ENCODE results near the gene FBN2. TPM values are rescaled to one million over a fixed set of nuclear protein-coding genes. Genes with fewer than 3 reads are reported as not detected.

Gene FBN2
- total RNA-seq, 1 donor from 2014 or later = 244 TPM

DNA sequence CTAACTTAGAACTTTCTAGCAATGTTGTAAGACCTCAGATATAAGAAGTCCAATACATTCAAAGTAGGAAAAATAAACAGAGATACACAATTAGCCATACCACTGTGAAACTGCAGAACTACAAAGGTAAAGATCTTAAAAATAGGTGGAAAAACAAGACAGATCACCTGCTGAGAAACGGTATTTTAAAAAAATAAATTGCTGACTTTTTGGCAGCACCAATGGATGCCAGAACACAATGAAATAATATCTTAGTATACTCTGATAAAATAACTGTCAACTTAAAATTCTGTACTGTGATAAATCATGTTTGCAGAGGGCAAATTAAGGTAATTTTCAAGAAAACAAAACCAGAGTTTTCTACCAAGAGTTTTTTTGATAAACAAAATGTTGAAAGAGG, 138.9 kb downstream of the FBN2 start:
- no peak overlapping the region for H3K4me3 Mint-ChIP-seq
- TF ChIP-seq, protein P1, sequence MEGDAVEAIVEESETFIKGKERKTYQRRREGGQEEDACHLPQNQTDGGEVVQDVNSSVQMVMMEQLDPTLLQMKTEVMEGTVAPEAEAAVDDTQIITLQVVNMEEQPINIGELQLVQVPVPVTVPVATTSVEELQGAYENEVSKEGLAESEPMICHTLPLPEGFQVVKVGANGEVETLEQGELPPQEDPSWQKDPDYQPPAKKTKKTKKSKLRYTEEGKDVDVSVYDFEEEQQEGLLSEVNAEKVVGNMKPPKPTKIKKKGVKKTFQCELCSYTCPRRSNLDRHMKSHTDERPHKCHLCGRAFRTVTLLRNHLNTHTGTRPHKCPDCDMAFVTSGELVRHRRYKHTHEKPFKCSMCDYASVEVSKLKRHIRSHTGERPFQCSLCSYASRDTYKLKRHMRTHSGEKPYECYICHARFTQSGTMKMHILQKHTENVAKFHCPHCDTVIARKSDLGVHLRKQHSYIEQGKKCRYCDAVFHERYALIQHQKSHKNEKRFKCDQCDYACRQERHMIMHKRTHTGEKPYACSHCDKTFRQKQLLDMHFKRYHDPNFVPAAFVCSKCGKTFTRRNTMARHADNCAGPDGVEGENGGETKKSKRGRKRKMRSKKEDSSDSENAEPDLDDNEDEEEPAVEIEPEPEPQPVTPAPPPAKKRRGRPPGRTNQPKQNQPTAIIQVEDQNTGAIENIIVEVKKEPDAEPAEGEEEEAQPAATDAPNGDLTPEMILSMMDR (IDR thresholded peaks at IDR 0.05; ENCODE audit: unreplicated experiment) = no peak
- peaks cover 33% of the 10 kb centered on the region for H3K4me1 Mint-ChIP-seq
- H3K27ac Mint-ChIP-seq = no peak overlapping the region
- DNase-seq (ENCODE audit: low spot score in 2 of 2, unreplicated experiment in 2 of 2) = no peak
- H3K36me3 Mint-ChIP-seq = peaks cover 27% of the 10 kb centered on the region
- H3K9me3 Mint-ChIP-seq = peaks cover 3% of the 10 kb centered on the region
- H3K27me3 Mint-ChIP-seq (ENCODE audit: low read depth) = no peaks in the 10 kb centered on the region

DNA sequence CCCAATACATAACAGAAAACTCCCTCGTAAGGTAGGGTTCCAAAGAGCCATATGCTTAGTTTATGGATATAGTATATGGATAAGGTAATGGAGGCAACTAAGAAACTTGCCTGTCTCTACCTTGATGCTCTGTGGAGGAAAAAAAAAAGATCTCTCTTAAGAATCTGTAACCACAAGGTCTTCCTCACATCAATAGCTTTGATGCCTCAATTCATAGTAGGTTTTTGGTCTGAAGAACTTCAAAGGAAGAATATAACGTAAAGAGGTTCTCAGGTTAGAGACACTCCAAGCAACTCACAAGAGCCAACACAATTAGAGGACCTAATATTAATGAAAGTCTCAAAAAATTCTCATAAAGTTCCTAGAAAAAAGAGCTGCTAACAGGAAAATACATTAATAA, 140.2 kb downstream of the FBN2 start:
- Mint-ChIP-seq H3K27me3 (ENCODE audit: low read depth) (no peaks in the 10 kb centered on the region), H3K9me3 (peaks cover 3% of the 10 kb centered on the region), H3K4me1 (peaks cover 28% of the 10 kb centered on the region), H3K4me3 (no peak overlapping the region), H3K36me3 (peaks cover 27% of the 10 kb centered on the region), H3K27ac (no peak overlapping the region)
- TF ChIP-seq, protein P1 (IDR thresholded peaks at IDR 0.05; ENCODE audit: unreplicated experiment) = no peak
- no peak for DNase-seq (ENCODE audit: low spot score in 2 of 2, unreplicated experiment in 2 of 2)

DNA sequence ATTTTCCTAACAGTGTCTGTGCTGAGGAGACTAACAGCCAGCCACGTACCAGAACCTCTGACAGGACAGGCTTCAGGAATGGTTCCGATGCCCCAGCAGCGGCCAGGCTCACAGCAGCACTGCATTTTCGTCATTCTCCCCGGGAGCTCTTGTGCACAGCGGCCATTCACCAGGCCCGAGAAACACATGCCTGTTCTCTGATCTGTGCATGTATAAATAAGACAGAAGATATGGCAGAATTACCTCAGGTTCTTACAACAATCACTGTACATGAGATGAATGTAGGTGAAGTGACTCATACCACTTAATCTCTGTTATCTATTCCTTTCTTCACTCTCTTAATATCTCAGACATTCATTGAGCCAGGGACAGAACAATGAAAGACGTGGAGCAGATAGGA, 143.0 kb downstream of the FBN2 start:
- Mint-ChIP-seq H3K9me3 (no peaks in the 10 kb centered on the region), H3K4me1 (peaks cover 34% of the 10 kb centered on the region), H3K27ac (no peak overlapping the region), H3K4me3 (no peak overlapping the region), H3K27me3 (ENCODE audit: low read depth) (no peaks in the 10 kb centered on the region), H3K36me3 (peaks cover 28% of the 10 kb centered on the region)
- DNase-seq (ENCODE audit: low spot score in 2 of 2, unreplicated experiment in 2 of 2) = no peak
- TF ChIP-seq, protein P1 (IDR thresholded peaks at IDR 0.05; ENCODE audit: unreplicated experiment) = no peak

DNA sequence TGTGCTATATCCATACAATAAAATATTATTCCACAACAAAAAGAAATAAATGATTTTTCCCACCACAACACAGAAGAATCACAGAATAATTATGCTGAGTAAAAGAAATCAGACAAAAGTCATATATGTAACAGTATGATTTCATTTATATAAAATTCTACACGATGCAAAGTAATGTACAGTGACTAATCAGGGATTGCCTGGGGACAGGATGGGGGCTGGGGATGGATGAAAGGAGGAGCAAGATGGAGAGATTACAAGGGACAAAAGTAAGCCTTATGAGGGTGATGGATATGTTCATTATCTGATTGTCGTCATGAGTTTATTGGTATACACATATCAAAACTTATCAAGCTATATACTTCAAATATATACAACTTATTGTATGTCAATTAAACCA, 154.0 kb downstream of the FBN2 start:
- H3K9me3 Mint-ChIP-seq = peaks cover 23% of the 10 kb centered on the region
- H3K27me3 Mint-ChIP-seq (ENCODE audit: low read depth) = no peaks in the 10 kb centered on the region
- DNase-seq (ENCODE audit: low spot score in 2 of 2, unreplicated experiment in 2 of 2) = no peak
- H3K36me3 Mint-ChIP-seq = peaks cover 34% of the 10 kb centered on the region
- H3K27ac Mint-ChIP-seq = no peak overlapping the region
- H3K4me1 Mint-ChIP-seq = peaks cover 16% of the 10 kb centered on the region
- TF ChIP-seq, protein P1 (IDR thresholded peaks at IDR 0.05; ENCODE audit: unreplicated experiment) = no peak
- no peak overlapping the region for H3K4me3 Mint-ChIP-seq

DNA sequence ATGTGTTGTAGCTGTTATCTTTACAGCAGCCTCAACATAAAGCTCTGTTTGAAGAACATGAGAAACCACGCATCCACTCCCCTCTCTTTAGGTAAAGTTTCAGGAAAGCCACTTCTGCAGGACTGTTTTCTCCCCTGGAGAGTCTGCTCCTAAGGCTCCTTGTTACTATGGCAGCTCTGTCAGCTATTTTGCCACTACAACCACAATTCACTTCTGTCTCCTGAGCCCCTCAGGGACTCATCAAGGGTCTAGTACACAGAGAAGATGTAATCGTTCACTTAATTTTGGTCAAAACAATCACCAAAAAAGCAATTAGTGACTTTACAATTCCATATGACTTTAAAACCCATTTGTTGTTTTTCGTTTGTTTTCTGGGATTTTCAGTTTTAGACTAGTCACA, 157.7 kb downstream of the FBN2 start:
- Mint-ChIP-seq H3K27me3 (ENCODE audit: low read depth) (no peaks in the 10 kb centered on the region), H3K27ac (peak overlapping the region; percentile 65), H3K4me1 (peaks cover 38% of the 10 kb centered on the region), H3K36me3 (peaks cover 17% of the 10 kb centered on the region), H3K9me3 (no peaks in the 10 kb centered on the region), H3K4me3 (no peak overlapping the region)
- TF ChIP-seq, protein P1 (IDR thresholded peaks at IDR 0.05; ENCODE audit: unreplicated experiment) = no peak
- DNase-seq (ENCODE audit: low spot score in 2 of 2, unreplicated experiment in 2 of 2) = no peak

DNA sequence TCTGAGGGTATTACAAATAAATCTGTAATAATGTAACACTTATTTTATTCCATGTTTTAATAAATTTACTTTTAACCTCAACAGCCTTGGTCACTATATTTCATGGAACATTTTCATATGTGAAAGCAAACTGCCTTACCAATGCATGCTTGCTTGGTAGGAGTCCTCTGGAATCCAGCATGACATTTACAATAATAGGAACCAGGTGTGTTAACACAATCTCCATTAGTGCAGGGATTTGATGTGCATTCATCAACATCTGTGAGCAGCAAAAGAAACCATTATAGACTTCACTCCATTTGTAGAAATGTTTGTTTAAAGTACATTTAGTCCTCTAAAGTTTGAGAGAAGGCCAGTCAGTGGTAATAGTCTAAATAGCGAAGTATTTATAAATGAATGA, 159.4 kb downstream of the FBN2 start:
- Mint-ChIP-seq H3K27me3 (ENCODE audit: low read depth) (no peaks in the 10 kb centered on the region), H3K4me1 (peaks cover 38% of the 10 kb centered on the region), H3K36me3 (peaks cover 16% of the 10 kb centered on the region), H3K4me3 (no peak overlapping the region), H3K9me3 (no peaks in the 10 kb centered on the region), H3K27ac (peak overlapping the region; percentile 82)
- DNase-seq (ENCODE audit: low spot score in 2 of 2, unreplicated experiment in 2 of 2) = no peak
- TF ChIP-seq, protein P1 (IDR thresholded peaks at IDR 0.05; ENCODE audit: unreplicated experiment) = no peak
